ENCODE measurements around the gene ACAP3.

GRCh38 chr1:1335283-1335682 is 27.6 kb upstream of the ACAP3 start:
- TF ChIP-seq, protein P1, sequence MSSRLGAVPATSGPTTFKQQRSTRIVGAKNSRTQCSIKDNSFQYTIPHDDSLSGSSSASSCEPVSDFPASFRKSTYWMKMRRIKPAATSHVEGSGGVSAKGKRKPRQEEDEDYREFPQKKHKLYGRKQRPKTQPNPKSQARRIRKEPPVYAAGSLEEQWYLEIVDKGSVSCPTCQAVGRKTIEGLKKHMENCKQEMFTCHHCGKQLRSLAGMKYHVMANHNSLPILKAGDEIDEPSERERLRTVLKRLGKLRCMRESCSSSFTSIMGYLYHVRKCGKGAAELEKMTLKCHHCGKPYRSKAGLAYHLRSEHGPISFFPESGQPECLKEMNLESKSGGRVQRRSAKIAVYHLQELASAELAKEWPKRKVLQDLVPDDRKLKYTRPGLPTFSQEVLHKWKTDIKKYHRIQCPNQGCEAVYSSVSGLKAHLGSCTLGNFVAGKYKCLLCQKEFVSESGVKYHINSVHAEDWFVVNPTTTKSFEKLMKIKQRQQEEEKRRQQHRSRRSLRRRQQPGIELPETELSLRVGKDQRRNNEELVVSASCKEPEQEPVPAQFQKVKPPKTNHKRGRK (CRISPR knock-in tag; IDR thresholded peaks at IDR 0.05; ENCODE audit: borderline replicate concordance): no peak
- no peak for TF ChIP-seq SP1 (CRISPR knock-in tag; conservative IDR thresholded peaks at IDR 0.05)
- TF ChIP-seq ZNF232 (CRISPR knock-in tag; IDR thresholded peaks at IDR 0.05): no peak
- TF ChIP-seq, protein P2, sequence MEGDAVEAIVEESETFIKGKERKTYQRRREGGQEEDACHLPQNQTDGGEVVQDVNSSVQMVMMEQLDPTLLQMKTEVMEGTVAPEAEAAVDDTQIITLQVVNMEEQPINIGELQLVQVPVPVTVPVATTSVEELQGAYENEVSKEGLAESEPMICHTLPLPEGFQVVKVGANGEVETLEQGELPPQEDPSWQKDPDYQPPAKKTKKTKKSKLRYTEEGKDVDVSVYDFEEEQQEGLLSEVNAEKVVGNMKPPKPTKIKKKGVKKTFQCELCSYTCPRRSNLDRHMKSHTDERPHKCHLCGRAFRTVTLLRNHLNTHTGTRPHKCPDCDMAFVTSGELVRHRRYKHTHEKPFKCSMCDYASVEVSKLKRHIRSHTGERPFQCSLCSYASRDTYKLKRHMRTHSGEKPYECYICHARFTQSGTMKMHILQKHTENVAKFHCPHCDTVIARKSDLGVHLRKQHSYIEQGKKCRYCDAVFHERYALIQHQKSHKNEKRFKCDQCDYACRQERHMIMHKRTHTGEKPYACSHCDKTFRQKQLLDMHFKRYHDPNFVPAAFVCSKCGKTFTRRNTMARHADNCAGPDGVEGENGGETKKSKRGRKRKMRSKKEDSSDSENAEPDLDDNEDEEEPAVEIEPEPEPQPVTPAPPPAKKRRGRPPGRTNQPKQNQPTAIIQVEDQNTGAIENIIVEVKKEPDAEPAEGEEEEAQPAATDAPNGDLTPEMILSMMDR (IDR thresholded peaks at IDR 0.05): no peak
- TF ChIP-seq, protein P3, sequence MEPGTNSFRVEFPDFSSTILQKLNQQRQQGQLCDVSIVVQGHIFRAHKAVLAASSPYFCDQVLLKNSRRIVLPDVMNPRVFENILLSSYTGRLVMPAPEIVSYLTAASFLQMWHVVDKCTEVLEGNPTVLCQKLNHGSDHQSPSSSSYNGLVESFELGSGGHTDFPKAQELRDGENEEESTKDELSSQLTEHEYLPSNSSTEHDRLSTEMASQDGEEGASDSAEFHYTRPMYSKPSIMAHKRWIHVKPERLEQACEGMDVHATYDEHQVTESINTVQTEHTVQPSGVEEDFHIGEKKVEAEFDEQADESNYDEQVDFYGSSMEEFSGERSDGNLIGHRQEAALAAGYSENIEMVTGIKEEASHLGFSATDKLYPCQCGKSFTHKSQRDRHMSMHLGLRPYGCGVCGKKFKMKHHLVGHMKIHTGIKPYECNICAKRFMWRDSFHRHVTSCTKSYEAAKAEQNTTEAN (CRISPR knock-in tag; IDR thresholded peaks at IDR 0.05): no peak
- TF ChIP-seq, protein P4, sequence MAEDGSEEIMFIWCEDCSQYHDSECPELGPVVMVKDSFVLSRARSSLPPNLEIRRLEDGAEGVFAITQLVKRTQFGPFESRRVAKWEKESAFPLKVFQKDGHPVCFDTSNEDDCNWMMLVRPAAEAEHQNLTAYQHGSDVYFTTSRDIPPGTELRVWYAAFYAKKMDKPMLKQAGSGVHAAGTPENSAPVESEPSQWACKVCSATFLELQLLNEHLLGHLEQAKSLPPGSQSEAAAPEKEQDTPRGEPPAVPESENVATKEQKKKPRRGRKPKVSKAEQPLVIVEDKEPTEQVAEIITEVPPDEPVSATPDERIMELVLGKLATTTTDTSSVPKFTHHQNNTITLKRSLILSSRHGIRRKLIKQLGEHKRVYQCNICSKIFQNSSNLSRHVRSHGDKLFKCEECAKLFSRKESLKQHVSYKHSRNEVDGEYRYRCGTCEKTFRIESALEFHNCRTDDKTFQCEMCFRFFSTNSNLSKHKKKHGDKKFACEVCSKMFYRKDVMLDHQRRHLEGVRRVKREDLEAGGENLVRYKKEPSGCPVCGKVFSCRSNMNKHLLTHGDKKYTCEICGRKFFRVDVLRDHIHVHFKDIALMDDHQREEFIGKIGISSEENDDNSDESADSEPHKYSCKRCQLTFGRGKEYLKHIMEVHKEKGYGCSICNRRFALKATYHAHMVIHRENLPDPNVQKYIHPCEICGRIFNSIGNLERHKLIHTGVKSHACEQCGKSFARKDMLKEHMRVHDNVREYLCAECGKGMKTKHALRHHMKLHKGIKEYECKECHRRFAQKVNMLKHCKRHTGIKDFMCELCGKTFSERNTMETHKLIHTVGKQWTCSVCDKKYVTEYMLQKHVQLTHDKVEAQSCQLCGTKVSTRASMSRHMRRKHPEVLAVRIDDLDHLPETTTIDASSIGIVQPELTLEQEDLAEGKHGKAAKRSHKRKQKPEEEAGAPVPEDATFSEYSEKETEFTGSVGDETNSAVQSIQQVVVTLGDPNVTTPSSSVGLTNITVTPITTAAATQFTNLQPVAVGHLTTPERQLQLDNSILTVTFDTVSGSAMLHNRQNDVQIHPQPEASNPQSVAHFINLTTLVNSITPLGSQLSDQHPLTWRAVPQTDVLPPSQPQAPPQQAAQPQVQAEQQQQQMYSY (CRISPR knock-in tag; IDR thresholded peaks at IDR 0.05): no peak
- TF ChIP-seq, protein P5, sequence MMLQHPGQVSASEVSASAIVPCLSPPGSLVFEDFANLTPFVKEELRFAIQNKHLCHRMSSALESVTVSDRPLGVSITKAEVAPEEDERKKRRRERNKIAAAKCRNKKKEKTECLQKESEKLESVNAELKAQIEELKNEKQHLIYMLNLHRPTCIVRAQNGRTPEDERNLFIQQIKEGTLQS (CRISPR knock-in tag; conservative IDR thresholded peaks at IDR 0.05): no peak
- TF ChIP-seq SOX15 (CRISPR knock-in tag; IDR thresholded peaks at IDR 0.05): no peak
- no peak for TF ChIP-seq FOXP4 (CRISPR knock-in tag; IDR thresholded peaks at IDR 0.05)
- no peak for TF ChIP-seq E2F4 (CRISPR knock-in tag; IDR thresholded peaks at IDR 0.05; ENCODE audit: borderline replicate concordance, low read depth)

All from WTC11 (cell line).